Right atrium auricular region (tissue), 2 donors: ENCODE results near the gene GDF9. TPM values are rescaled to one million over a fixed set of nuclear protein-coding genes. Genes with fewer than 3 reads are reported as not detected.

Experiments used
- DNase-seq: peaks from one replicate; pipeline ENCODE4 v3.0.0-alpha.2; 2019; ENCODE audit warnings: low spot score
- H3K27ac ChIP-seq, 2 donors: fragments of 200-600 bp; sonication (generic); 1 replicate in 1 of 2; 2 replicates in 1 of 2; pipeline ENCODE4 v1.5.1; 2016 to 2019
- H3K27me3 ChIP-seq, 2 donors: fragments of 200-600 bp; sonication (generic); one replicate each; pipeline versions ENCODE4 v1.5.1 to v1.6.0; 2017 to 2019
- H3K36me3 ChIP-seq: fragments of 200-600 bp; sonication (generic); one replicate; pipeline ENCODE4 v1.5.1; 2016
- H3K4me1 ChIP-seq, 2 donors: fragments of 200-600 bp; sonication (generic); one replicate each; pipeline versions ENCODE4 v1.5.1 to v1.6.0; 2017 to 2019
- H3K4me3 ChIP-seq, 2 donors: fragments of 200-600 bp; sonication (generic); 1 replicate in 1 of 2; 2 replicates in 1 of 2; pipeline ENCODE4 v1.5.1; 2017 to 2019; ENCODE audit warnings: mild to moderate bottlenecking in 1 of 2, moderate library complexity in 1 of 2
- H3K9me3 ChIP-seq, 2 donors: fragments of 200-600 bp; sonication (generic); one replicate each; pipeline ENCODE4 v1.5.1; 2019
- total RNA-seq, 2 donors: library from RNA; depleted of rRNA; stranded (reverse); fragments of >200 nt; gene quantifications; one replicate each; pipeline ENCODE4 v1.1.0, GENCODE V29; 2016
- TF ChIP-seq, protein P1 (sequence below), 2 donors: fragments of 200-600 bp; sonication (generic); IDR thresholded peaks; one replicate each; pipeline ENCODE4 v1.5.1; 2019; ENCODE audit warnings: antibody characterized with exemption in 2 of 2

The GDF9 gene, protein sequence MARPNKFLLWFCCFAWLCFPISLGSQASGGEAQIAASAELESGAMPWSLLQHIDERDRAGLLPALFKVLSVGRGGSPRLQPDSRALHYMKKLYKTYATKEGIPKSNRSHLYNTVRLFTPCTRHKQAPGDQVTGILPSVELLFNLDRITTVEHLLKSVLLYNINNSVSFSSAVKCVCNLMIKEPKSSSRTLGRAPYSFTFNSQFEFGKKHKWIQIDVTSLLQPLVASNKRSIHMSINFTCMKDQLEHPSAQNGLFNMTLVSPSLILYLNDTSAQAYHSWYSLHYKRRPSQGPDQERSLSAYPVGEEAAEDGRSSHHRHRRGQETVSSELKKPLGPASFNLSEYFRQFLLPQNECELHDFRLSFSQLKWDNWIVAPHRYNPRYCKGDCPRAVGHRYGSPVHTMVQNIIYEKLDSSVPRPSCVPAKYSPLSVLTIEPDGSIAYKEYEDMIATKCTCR
- total RNA-seq: under 1 TPM; 0.20 to 0.22 TPM

DNA sequence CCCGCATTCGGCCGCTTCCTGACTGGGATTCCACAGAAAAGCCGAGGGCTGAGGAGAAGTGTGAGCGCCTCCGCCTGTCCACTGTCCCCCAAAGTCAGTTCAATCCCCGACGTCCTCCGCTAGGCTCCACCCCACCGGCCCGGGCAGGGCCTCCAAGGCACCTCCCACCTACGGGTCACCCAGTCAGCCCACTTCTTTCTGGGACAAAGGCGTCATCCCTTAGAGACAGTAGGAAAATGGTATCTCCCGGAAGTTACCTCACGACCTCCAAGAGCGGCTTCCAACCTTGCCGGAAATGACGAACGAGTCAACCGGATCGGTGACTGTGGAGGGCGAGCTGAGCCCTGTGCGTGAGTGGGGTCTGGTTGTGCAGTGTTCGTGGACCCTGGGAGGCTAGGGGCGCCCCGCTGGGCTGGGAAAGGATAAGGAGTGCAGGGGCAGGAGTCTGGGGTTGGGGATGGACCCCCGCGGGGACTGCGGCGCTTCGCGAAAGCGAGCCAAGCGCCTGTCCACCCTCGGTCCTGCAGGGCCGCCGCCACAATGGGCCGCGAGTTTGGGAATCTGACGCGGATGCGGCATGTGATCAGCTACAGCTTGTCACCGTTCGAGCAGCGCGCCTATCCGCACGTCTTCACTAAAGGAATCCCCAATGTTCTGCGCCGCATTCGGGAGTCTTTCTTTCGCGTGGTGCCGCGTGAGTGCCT, at the start of gene GDF9, which contains the start of gene UQCRQ:
GDF9 (minus strand) TSS at position 128 of the 704 bp plus-strand sequence. CDS start 1,936 bp downstream, outside the sequence.
UQCRQ (plus strand) TSS at position 301 of the 704 bp plus-strand sequence; CDS start at position 541, 240 bp downstream.
- Histone ChIP-seq H3K4me1 (peaks cover 0 to 14% of the 10 kb centered on the region in 2 donors), H3K4me3 (peak within 1 kb of the TSS; percentile 60 to 77), H3K27ac (peak within 1 kb of the TSS; percentile 89 to 93), H3K36me3 (peaks cover 26% of the 10 kb centered on the region), H3K27me3 (no peaks in the 10 kb centered on the region), H3K9me3 (no peaks in the 10 kb centered on the region)
- peak; percentile 97 for DNase-seq
- TF ChIP-seq, protein P1, sequence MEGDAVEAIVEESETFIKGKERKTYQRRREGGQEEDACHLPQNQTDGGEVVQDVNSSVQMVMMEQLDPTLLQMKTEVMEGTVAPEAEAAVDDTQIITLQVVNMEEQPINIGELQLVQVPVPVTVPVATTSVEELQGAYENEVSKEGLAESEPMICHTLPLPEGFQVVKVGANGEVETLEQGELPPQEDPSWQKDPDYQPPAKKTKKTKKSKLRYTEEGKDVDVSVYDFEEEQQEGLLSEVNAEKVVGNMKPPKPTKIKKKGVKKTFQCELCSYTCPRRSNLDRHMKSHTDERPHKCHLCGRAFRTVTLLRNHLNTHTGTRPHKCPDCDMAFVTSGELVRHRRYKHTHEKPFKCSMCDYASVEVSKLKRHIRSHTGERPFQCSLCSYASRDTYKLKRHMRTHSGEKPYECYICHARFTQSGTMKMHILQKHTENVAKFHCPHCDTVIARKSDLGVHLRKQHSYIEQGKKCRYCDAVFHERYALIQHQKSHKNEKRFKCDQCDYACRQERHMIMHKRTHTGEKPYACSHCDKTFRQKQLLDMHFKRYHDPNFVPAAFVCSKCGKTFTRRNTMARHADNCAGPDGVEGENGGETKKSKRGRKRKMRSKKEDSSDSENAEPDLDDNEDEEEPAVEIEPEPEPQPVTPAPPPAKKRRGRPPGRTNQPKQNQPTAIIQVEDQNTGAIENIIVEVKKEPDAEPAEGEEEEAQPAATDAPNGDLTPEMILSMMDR (IDR thresholded peaks at IDR 0.05): peak in 1 of 2 donors; percentile 41

DNA sequence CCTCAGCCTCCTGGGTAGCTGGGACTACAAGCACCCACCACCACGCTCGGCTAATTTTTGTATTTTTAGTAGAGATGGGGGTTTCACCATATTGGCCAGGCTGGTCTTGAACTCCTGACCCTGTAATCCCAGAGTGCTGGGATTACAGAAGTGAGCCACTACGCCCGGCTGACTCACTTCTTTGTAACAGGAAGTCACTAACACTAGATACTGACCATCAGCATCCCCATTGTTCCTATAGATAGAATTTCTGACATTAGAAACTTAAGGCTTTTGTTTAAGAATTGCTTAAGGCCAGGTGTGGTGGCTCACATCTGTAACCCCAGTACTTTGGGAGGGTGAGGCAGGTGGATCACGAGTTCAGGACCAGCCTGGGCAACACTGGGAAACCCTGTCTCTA, 49.4 kb upstream of the GDF9 start:
- Histone ChIP-seq H3K27ac (no peak overlapping the region), H3K27me3 (no peaks in the 10 kb centered on the region), H3K36me3 (peaks cover 24% of the 10 kb centered on the region), H3K9me3 (no peaks in the 10 kb centered on the region), H3K4me1 (no peaks in the 10 kb centered on the region), H3K4me3 (no peak overlapping the region)
- TF ChIP-seq, protein P1 (IDR thresholded peaks at IDR 0.05): no peak
- DNase-seq: no peak

DNA sequence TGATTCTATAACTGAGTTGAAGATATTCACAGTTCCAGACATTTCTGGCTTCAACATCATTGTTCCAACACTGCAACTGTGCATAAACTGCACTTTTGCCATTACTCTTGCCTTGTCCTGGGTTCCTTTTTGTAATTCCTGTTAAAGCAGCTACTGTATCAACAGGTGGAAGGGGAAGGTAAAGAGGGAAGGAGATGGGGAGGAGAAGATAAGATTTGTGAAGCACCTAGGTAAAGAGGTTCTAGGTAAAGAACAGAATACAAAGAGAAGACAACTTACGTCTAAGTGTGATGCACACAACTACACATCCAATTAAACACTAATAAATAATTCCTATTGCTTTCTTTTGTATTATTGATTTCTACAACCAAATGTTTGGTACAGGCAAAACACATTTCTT, 43.4 kb upstream of the GDF9 start:
- Histone ChIP-seq H3K4me1 (no peaks in the 10 kb centered on the region), H3K4me3 (no peak overlapping the region), H3K9me3 (no peaks in the 10 kb centered on the region), H3K27ac (no peak overlapping the region), H3K36me3 (peaks cover 24% of the 10 kb centered on the region), H3K27me3 (no peaks in the 10 kb centered on the region)
- TF ChIP-seq, protein P1 (IDR thresholded peaks at IDR 0.05): no peak
- no peak for DNase-seq

DNA sequence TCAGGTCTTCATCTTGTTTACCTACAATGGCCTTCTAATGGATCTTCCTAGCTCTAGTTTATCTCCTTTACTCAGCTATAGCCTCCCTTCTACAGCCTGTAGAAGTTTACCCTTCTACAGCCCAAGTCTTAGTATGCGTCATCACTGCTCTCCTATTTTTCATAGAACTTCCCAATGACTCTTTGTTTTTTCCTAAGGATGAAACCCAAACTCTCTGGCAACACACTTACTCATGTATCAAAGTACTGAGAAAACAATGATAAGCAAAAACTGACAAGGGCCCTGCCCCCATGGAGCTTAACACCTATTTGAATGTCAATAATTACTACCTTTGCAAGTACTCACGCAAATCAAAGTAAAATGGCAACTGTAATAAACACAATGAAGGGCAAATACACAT, 40.9 kb upstream of the GDF9 start:
- Histone ChIP-seq H3K27ac (no peak overlapping the region), H3K4me3 (no peak overlapping the region), H3K27me3 (no peaks in the 10 kb centered on the region), H3K9me3 (no peaks in the 10 kb centered on the region), H3K4me1 (no peaks in the 10 kb centered on the region), H3K36me3 (peaks cover 12% of the 10 kb centered on the region)
- TF ChIP-seq, protein P1 (IDR thresholded peaks at IDR 0.05): no peak
- DNase-seq: no peak

DNA sequence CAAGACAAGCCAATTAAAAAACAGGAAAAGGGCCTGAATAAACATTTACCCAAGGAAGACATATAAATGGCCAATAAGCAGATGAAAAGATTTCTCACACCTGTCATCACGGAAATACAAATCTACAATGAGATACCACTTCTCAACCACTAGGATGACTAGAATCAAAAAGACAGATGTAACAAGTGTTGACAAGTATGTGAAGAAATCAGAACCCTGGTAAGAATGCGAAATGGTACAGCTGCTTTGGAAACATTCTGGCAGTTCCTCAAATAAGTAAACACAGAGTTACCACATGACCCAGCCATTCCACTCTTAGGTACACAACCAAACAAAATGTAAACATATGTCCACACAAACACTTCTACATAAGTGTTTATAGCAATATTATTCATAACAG, 39.7 kb upstream of the GDF9 start:
- Histone ChIP-seq H3K4me1 (no peaks in the 10 kb centered on the region), H3K27ac (no peak overlapping the region), H3K4me3 (no peak overlapping the region), H3K36me3 (peaks cover 19% of the 10 kb centered on the region), H3K9me3 (no peaks in the 10 kb centered on the region), H3K27me3 (no peaks in the 10 kb centered on the region)
- TF ChIP-seq, protein P1 (IDR thresholded peaks at IDR 0.05): no peak
- no peak for DNase-seq
